ENCODE data around the gene ANK3. TPM values are rescaled to one million over a fixed set of nuclear protein-coding genes. Genes with fewer than 3 reads are reported as not detected.
A peak's percentile ranks its signal among the peaks of the same experiment; 100 is the strongest.

The ANK3 gene
- total and polyA plus RNA-seq, 2 experiments from 2014 or later, result 46.5 to 85.2 TPM

GRCh38 chr10:60122190-60122589 is 267.5 kb downstream of the ANK3 start (continued):
- no peak for TF ChIP-seq CTCF (conservative IDR thresholded peaks at IDR 0.05; ENCODE audit: low read depth in 2 of 2)
- TF ChIP-seq STAT1 (IDR thresholded peaks at IDR 0.05; ENCODE audit: unreplicated experiment), result no peak
- TF ChIP-seq EZH2 (IDR thresholded peaks at IDR 0.05; ENCODE audit: low read depth, unreplicated experiment), result no peak
- no peak for TF ChIP-seq CREB1 (CRISPR knock-in tag; IDR thresholded peaks at IDR 0.05; ENCODE audit: low read depth)
- TF ChIP-seq ZNF331 (CRISPR knock-in tag; IDR thresholded peaks at IDR 0.05; ENCODE audit: low read depth), result no peak
- TF ChIP-seq EZH2phosphoT487 (IDR thresholded peaks at IDR 0.05; ENCODE audit: unreplicated experiment), result no peak
- no peak for TF ChIP-seq NANOG (IDR thresholded peaks at IDR 0.05; ENCODE audit: borderline replicate concordance)
- no peak for TF ChIP-seq POLR2AphosphoS5 (IDR thresholded peaks at IDR 0.05; ENCODE audit: low read depth)
- TF ChIP-seq REST (IDR thresholded peaks at IDR 0.05; ENCODE audit: unreplicated experiment), result no peak
- TF ChIP-seq, protein P1, sequence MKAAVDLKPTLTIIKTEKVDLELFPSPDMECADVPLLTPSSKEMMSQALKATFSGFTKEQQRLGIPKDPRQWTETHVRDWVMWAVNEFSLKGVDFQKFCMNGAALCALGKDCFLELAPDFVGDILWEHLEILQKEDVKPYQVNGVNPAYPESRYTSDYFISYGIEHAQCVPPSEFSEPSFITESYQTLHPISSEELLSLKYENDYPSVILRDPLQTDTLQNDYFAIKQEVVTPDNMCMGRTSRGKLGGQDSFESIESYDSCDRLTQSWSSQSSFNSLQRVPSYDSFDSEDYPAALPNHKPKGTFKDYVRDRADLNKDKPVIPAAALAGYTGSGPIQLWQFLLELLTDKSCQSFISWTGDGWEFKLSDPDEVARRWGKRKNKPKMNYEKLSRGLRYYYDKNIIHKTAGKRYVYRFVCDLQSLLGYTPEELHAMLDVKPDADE (IDR thresholded peaks at IDR 0.05), result no peak
- no peak for TF ChIP-seq JUNB (IDR thresholded peaks at IDR 0.05; ENCODE audit: unreplicated experiment)

- Histone ChIP-seq H3K4me1 (ENCODE audit: insufficient read depth) (no peaks in the 10 kb centered on the region), H3K27ac (ENCODE audit: low read depth) (no peak overlapping the region), H3K4me2 (no peak overlapping the region), H2AFZ (no peak overlapping the region), H4K20me1 (replicated peaks; ENCODE audit: insufficient read depth) (no peaks in the 10 kb centered on the region), H3K27me3 (ENCODE audit: insufficient read depth) (no peaks in the 10 kb centered on the region), H3K9me2 (ENCODE audit: insufficient read depth) (no peaks in the 10 kb centered on the region), H3K79me2 (replicated peaks; ENCODE audit: insufficient read depth) (no peaks in the 10 kb centered on the region), H3K36me3 (ENCODE audit: insufficient read depth) (no peaks in the 10 kb centered on the region; the same call in 1 of the 2 replicates), H3K4me3 (no peak overlapping the region), H3F3A (replicated peaks; ENCODE audit: low read depth) (no peaks in the 10 kb centered on the region)
- Mint-ChIP-seq H3K27me3 (ENCODE audit: insufficient read depth, low read depth, poor library complexity) (no peaks in the 10 kb centered on the region), H3K4me1 (no peaks in the 10 kb centered on the region), H3K27ac (no peak overlapping the region), H3K36me3 (ENCODE audit: low read depth) (no peaks in the 10 kb centered on the region), H3K9me3 (no peaks in the 10 kb centered on the region), H3K4me3 (no peak overlapping the region)
- DNase-seq (ENCODE audit: low spot score) (peak; percentile 89), ATAC-seq (peak; percentile 90)
- TF ChIP-seq, protein P2, sequence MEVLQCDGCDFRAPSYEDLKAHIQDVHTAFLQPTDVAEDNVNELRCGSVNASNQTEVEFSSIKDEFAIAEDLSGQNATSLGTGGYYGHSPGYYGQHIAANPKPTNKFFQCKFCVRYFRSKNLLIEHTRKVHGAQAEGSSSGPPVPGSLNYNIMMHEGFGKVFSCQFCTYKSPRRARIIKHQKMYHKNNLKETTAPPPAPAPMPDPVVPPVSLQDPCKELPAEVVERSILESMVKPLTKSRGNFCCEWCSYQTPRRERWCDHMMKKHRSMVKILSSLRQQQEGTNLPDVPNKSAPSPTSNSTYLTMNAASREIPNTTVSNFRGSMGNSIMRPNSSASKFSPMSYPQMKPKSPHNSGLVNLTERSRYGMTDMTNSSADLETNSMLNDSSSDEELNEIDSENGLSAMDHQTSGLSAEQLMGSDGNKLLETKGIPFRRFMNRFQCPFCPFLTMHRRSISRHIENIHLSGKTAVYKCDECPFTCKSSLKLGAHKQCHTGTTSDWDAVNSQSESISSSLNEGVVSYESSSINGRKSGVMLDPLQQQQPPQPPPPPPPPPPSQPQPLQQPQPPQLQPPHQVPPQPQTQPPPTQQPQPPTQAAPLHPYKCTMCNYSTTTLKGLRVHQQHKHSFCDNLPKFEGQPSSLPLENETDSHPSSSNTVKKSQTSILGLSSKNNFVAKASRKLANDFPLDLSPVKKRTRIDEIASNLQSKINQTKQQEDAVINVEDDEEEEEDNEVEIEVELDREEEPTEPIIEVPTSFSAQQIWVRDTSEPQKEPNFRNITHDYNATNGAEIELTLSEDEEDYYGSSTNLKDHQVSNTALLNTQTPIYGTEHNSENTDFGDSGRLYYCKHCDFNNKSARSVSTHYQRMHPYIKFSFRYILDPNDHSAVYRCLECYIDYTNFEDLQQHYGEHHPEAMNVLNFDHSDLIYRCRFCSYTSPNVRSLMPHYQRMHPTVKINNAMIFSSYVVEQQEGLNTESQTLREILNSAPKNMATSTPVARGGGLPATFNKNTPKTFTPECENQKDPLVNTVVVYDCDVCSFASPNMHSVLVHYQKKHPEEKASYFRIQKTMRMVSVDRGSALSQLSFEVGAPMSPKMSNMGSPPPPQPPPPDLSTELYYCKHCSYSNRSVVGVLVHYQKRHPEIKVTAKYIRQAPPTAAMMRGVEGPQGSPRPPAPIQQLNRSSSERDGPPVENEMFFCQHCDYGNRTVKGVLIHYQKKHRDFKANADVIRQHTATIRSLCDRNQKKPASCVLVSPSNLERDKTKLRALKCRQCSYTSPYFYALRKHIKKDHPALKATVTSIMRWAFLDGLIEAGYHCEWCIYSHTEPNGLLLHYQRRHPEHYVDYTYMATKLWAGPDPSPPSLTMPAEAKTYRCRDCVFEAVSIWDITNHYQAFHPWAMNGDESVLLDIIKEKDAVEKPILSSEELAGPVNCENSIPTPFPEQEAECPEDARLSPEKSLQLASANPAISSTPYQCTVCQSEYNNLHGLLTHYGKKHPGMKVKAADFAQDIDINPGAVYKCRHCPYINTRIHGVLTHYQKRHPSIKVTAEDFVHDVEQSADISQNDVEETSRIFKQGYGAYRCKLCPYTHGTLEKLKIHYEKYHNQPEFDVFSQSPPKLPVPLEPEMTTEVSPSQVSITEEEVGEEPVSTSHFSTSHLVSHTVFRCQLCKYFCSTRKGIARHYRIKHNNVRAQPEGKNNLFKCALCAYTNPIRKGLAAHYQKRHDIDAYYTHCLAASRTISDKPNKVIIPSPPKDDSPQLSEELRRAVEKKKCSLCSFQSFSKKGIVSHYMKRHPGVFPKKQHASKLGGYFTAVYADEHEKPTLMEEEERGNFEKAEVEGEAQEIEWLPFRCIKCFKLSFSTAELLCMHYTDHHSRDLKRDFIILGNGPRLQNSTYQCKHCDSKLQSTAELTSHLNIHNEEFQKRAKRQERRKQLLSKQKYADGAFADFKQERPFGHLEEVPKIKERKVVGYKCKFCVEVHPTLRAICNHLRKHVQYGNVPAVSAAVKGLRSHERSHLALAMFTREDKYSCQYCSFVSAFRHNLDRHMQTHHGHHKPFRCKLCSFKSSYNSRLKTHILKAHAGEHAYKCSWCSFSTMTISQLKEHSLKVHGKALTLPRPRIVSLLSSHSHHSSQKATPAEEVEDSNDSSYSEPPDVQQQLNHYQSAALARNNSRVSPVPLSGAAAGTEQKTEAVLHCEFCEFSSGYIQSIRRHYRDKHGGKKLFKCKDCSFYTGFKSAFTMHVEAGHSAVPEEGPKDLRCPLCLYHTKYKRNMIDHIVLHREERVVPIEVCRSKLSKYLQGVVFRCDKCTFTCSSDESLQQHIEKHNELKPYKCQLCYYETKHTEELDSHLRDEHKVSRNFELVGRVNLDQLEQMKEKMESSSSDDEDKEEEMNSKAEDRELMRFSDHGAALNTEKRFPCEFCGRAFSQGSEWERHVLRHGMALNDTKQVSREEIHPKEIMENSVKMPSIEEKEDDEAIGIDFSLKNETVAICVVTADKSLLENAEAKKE (CRISPR knock-in tag; IDR thresholded peaks at IDR 0.05), result 0 out of 2 replicates have a peak, but pooled peaks have one; percentile 33
Measured at GRCh38 chr10:60114765-60115586, 274.7 kb downstream of the ANK3 start.

Data from GM23338 (cell line).